ENCODE measurements around the gene IQSEC1. TPM values are rescaled to one million over a fixed set of nuclear protein-coding genes. Genes with fewer than 3 reads are reported as not detected.

IQSEC1 gene
- polyA plus RNA-seq, 1 donor (not counting 4 experiments of a cell fraction or from before 2014, with no cell fraction given): 2.8 TPM

GRCh38 chr3:13067778-13068177 is 5.5 kb downstream of the IQSEC1 start:
- dilution Hi-C loops (cut with MboI; ENCODE audit: extremely low pct_ligation_motif_present, low sequenced_read_pairs): no loop called here

DNA sequence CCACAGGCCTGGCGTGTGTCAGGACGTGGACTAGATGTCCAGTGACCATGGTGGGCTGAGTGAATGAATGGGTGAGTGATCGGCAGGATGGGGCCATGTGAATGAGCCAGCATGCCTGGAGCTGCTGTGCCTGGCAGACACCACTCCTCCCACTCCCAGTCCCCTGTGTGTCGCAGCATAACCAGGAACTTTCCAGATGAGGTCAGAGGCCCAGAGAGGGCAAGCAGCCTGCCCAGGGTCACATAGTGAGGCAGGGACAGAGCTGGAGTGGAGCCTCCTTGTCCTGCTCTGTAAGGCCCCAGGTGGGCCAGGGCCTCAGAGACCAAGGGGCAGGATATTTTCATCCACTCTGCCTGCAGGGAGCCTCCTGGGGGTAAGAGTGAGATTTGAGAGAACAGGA is 6.4 kb downstream of the IQSEC1 start:
- no peak for DNase-seq (ENCODE audit: low read depth, low spot score)
- TF ChIP-seq CTCF (optimal IDR thresholded peaks at IDR 0.05 in 1 of 3, IDR thresholded peaks at IDR 0.05 in 1 of 3, conservative IDR thresholded peaks at IDR 0.05 in 1 of 3; ENCODE audit: extremely low read depth in 1 of 3, insufficient read depth in 2 of 3, low read length in 3 of 3): no peak
- TF ChIP-seq EZH2 (IDR thresholded peaks at IDR 0.05; ENCODE audit: low read length): no peak
- dilution Hi-C loops (cut with MboI; ENCODE audit: extremely low pct_ligation_motif_present, low sequenced_read_pairs): no loop called here
- Histone ChIP-seq H3K4me3 (ENCODE audit: control insufficient read depth in 2 of 3, extremely low read depth in 1 of 3, insufficient read depth in 2 of 3, low read depth in 1 of 3, low read length in 3 of 3) (no peak overlapping the region), H3K79me2 (ENCODE audit: control insufficient read depth, insufficient read depth, low read length) (no peaks in the 10 kb centered on the region), H3K9me3 (ENCODE audit: control insufficient read depth, low read depth, low read length) (no peaks in the 10 kb centered on the region), H3K27me3 (ENCODE audit: control insufficient read depth, extremely low read depth, insufficient read depth, low read length) (peaks cover 5% of the 10 kb centered on the region), H3K36me3 (ENCODE audit: control insufficient read depth in 2 of 2, extremely low read depth in 1 of 2, insufficient read depth in 2 of 2, low read length in 2 of 2) (no peaks in the 10 kb centered on the region), H3K27ac (ENCODE audit: control insufficient read depth, insufficient read depth, low read length) (no peak overlapping the region), H3K9ac (ENCODE audit: control insufficient read depth, extremely low read depth, insufficient read depth, low read length) (no peak overlapping the region), H2AFZ (ENCODE audit: control insufficient read depth, low read length) (no peak overlapping the region), H4K20me1 (ENCODE audit: control insufficient read depth, extremely low read depth, insufficient read depth, low read length) (no peaks in the 10 kb centered on the region), H3K4me2 (ENCODE audit: control insufficient read depth, extremely low read depth, insufficient read depth, low read depth, low read length) (no peak overlapping the region), H3K9me1 (ENCODE audit: control insufficient read depth, extremely low read depth, insufficient read depth, low read length) (no peaks in the 10 kb centered on the region), H3K4me1 (ENCODE audit: control insufficient read depth, extremely low read depth, insufficient read depth, low read length) (no peaks in the 10 kb centered on the region)
- FAIRE-seq: no peak

More at GRCh38 chr3:13067778-13068177, 5.5 kb downstream of the IQSEC1 start:
- TF ChIP-seq EZH2 (IDR thresholded peaks at IDR 0.05; ENCODE audit: low read length): no peak
- no peak for TF ChIP-seq CTCF (optimal IDR thresholded peaks at IDR 0.05 in 1 of 3, IDR thresholded peaks at IDR 0.05 in 1 of 3, conservative IDR thresholded peaks at IDR 0.05 in 1 of 3; ENCODE audit: extremely low read depth in 1 of 3, insufficient read depth in 2 of 3, low read length in 3 of 3)
- H4K20me1 ChIP-seq (ENCODE audit: control insufficient read depth, extremely low read depth, insufficient read depth, low read length): no peaks in the 10 kb centered on the region
- no peaks in the 10 kb centered on the region for H3K4me1 ChIP-seq (ENCODE audit: control insufficient read depth, extremely low read depth, insufficient read depth, low read length)
- H3K36me3 ChIP-seq (ENCODE audit: control insufficient read depth in 2 of 2, extremely low read depth in 1 of 2, insufficient read depth in 2 of 2, low read length in 2 of 2): no peaks in the 10 kb centered on the region
- H3K27ac ChIP-seq (ENCODE audit: control insufficient read depth, insufficient read depth, low read length): no peak overlapping the region
- H3K79me2 ChIP-seq (ENCODE audit: control insufficient read depth, insufficient read depth, low read length): no peaks in the 10 kb centered on the region
- no peak overlapping the region for H3K9ac ChIP-seq (ENCODE audit: control insufficient read depth, extremely low read depth, insufficient read depth, low read length)
- no peak overlapping the region for H2AFZ ChIP-seq (ENCODE audit: control insufficient read depth, low read length)
- H3K9me3 ChIP-seq (ENCODE audit: control insufficient read depth, low read depth, low read length): no peaks in the 10 kb centered on the region
- H3K9me1 ChIP-seq (ENCODE audit: control insufficient read depth, extremely low read depth, insufficient read depth, low read length): no peaks in the 10 kb centered on the region
- DNase-seq (ENCODE audit: low read depth, low spot score) (no peak), FAIRE-seq (no peak)
- H3K4me2 ChIP-seq (ENCODE audit: control insufficient read depth, extremely low read depth, insufficient read depth, low read depth, low read length): no peak overlapping the region
- H3K4me3 ChIP-seq (ENCODE audit: control insufficient read depth in 2 of 3, extremely low read depth in 1 of 3, insufficient read depth in 2 of 3, low read depth in 1 of 3, low read length in 3 of 3): no peak overlapping the region
- peaks cover 14% of the 10 kb centered on the region for H3K27me3 ChIP-seq (ENCODE audit: control insufficient read depth, extremely low read depth, insufficient read depth, low read length)
